Smooth muscle cell of the brain vasculature (primary cell): ENCODE results near the gene TINAGL1.
"Not testable (repeated sequence)": the region's sequence is repeated elsewhere in the genome, so short reads cannot be mapped to it uniquely, and the experiment has no call there.

Source experiments
- DNase-seq: peaks from one replicate; pipeline ENCODE4 v3.0.0-alpha.2; 2012; ENCODE audit warnings: low read depth, low spot score

TINAGL1 gene

GRCh38 chr1:31583995-31584868, 7.9 kb downstream of the TINAGL1 start:
- DNase-seq: no peak

GRCh38 chr1:31584869-31585735, 8.8 kb downstream of the TINAGL1 start:
- no peak for DNase-seq

DNA sequence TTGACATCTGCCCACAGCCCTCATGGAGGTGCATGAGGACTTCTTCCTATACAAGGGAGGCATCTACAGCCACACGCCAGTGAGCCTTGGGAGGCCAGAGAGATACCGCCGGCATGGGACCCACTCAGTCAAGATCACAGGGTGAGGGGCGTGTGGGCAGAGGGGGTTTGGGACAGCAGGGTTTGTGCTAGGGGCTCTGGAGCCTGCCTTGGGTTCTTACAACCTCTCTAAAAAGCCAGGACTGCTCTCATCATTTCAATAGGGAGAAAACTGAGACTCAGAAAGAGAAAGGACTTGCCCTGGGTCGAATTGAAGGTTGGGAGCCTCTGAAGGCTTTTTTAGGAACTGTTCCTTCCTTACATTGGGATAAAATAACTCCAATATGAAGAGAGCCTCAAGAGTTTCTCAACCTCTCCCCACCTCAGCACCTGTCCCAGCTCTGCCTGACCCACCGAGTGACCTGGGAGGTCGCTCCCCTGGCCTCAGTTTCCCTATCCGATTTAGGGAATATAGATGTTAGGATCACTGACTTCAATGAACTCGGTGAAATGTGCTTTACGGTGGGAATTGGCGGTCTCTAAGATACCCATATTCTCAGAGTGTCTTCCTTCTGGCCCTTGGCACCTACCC, 9.5 kb downstream of the TINAGL1 start:
- DNase-seq: no peak

DNA sequence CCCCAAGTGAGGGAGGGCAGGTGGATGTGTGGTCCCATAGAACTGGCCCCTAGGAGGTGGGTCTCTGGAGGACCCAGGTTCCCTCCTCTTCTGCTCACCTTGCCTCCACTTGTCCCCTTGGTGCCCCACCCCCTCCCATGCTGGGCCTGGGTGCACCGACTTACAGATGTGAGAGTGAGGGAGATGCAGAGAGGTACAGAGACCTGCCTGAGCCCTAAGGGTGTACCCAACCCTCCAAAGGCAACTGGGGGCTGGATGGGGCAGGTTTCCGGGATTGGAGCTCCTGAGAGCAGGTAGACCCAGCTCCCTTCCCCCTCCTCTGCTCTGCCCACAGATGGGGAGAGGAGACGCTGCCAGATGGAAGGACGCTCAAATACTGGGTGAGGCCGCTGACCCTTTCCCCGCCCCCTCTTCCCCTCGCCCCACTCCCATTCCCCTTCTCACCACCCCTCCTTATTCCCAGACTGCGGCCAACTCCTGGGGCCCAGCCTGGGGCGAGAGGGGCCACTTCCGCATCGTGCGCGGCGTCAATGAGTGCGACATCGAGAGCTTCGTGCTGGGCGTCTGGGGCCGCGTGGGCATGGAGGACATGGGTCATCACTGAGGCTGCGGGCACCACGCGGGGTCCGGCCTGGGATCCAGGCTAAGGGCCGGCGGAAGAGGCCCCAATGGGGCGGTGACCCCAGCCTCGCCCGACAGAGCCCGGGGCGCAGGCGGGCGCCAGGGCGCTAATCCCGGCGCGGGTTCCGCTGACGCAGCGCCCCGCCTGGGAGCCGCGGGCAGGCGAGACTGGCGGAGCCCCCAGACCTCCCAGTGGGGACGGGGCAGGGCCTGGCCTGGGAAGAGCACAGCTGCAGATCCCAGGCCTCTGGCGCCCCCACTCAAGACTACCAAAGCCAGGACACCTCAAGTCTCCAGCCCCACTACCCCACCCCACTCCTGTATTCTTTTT, 10.3 kb downstream of the TINAGL1 start:
- no peak for DNase-seq

DNA sequence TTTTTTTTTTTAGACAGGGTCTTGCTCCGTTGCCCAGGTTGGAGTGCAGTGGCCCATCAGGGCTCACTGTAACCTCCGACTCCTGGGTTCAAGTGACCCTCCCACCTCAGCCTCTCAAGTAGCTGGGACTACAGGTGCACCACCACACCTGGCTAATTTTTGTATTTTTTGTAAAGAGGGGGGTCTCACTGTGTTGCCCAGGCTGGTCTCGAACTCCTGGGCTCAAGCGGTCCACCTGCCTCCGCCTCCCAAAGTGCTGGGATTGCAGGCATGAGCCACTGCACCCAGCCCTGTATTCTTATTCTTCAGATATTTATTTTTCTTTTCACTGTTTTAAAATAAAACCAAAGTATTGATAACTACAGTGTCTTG, 11.0 kb downstream of the TINAGL1 start:
- not testable (repeated sequence) for DNase-seq

GRCh38 chr1:31587720-31588423, 11.6 kb downstream of the TINAGL1 start:
- DNase-seq: no peak

DNA sequence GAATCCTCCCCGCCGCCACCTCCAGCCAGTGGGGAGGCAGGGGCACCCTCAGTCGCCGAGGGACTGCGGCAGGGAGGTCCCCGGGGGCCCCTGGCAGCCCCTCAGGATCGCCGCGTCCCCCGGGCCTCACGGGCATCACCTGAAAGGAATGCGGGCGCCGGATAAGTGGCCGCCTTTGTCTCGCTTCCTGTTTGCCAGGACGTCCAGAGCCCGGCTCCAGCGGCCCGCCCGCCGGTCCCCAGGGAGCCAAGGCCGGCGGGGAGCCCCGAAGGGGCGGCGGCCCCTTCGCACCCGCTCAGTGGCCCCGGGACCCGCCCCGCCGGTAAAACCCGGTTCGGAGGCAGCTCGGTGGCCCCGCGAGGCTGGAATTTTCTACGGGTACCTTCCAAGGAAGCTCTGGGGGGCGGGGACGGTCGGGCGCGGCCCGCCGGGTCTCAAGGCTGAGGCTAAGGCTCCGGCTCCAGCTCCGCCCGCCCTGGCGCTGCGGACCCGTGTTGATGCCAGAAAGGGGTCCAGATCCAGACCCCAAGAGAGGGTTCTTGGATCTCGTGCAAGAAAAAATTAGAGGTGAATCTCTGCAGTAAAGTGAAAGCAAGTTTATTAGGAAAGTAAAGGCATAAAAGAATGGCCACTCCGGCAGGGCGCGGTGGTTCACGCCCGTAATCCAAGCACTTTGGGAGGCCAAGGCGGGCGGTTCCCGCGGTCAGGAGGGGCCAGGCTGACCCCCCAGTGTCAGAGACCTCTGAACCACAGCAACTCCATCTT, 12.6 kb downstream of the TINAGL1 start:
- DNase-seq: no peak

- no peak for DNase-seq
These were observed 15.2 kb downstream of the TINAGL1 start for GRCh38 chr1:31591425-31592093.

DNA sequence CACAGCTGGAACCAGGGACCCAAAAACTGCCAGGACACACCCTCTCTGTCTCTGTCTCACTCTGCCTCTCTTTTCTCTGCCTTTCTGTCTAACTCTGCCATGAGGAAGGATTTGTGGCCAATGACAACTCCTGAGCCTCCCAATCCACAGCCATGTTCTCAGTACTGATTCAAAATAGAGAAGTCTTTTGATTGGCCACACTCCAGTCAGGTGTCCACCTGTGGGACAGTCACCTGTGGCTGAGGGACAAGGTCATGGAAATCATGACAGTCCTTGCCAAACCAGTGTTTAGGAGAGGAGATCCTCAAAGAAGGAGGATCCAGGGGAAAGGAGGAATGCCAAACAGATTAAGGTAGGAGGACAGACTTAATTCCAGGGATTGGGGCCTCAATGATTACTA, 15.8 kb downstream of the TINAGL1 start:
- DNase-seq: no peak

GRCh38 chr1:31593136-31593665, 16.9 kb downstream of the TINAGL1 start:
- DNase-seq: no peak

- no peak for DNase-seq
These were observed 17.7 kb downstream of the TINAGL1 start for GRCh38 chr1:31593770-31594632.

GRCh38 chr1:31595836-31596736, 19.8 kb downstream of the TINAGL1 start:
- no peak for DNase-seq

- no peak for DNase-seq
These were observed 20.4 kb downstream of the TINAGL1 start for GRCh38 chr1:31596737-31597097.

DNA sequence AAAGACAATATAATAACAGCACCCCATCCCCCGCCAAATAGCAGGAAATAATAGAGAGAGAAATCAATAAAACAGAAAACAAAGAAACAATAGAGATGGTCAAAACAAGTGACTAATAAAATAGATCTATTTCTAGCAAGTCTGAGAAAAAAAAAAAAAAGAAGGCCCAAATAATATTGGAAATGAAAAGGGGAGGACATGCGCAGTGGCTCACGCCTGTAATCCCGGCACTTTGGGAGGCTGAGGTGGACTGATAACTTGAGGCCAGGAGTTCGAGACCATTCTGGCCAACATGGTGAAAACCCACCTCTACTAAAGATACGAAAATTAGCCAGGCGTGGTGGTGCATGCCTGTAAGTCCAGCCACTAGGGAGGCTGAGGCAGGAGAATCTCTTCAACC, 22.7 kb downstream of the TINAGL1 start:
- DNase-seq: no peak

DNA sequence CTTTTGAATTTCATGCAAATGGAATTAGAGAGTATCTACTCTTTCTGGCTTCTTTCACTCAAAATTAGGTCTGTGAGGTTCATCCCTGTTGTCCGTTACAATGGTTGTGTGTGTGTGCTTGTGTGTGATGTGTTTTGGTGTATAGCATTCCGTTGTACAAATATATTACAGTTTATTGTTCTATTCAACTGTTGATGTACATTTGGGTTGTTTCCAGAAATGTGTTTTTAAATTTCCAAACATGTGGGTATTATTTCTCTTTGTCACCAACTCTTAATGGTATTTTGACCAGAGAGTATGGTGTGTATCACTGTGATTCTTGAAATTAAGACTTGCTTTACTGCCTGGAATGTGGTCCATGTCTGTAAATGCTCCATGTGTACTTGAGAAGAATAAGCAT, 24.3 kb downstream of the TINAGL1 start:
- DNase-seq: no peak

- DNase-seq: no peak
These were observed 25.8 kb downstream of the TINAGL1 start for GRCh38 chr1:31602081-31602480.

GRCh38 chr1:31605908-31606427, 29.7 kb downstream of the TINAGL1 start:
- no peak for DNase-seq
